ENCODE data around the gene CAND2.

Gene CAND2

GRCh38 chr3:12796171-12797123, at the start of gene CAND2:
TSS of gene CAND2 (plus strand) at chr3:12796680. CDS start at chr3:12796721, 41 bp downstream.
- in situ Hi-C loops (cut with HindIII; ENCODE audit: low sequenced_read_pairs) = no loop called here
- DNase-seq (ENCODE audit: low read depth, low spot score) = peak; percentile 51
- H3K4me3 ChIP-seq (ENCODE audit: low read depth, low read length) = peak within 1 kb of the TSS; percentile 72
- TF ChIP-seq, protein P1, sequence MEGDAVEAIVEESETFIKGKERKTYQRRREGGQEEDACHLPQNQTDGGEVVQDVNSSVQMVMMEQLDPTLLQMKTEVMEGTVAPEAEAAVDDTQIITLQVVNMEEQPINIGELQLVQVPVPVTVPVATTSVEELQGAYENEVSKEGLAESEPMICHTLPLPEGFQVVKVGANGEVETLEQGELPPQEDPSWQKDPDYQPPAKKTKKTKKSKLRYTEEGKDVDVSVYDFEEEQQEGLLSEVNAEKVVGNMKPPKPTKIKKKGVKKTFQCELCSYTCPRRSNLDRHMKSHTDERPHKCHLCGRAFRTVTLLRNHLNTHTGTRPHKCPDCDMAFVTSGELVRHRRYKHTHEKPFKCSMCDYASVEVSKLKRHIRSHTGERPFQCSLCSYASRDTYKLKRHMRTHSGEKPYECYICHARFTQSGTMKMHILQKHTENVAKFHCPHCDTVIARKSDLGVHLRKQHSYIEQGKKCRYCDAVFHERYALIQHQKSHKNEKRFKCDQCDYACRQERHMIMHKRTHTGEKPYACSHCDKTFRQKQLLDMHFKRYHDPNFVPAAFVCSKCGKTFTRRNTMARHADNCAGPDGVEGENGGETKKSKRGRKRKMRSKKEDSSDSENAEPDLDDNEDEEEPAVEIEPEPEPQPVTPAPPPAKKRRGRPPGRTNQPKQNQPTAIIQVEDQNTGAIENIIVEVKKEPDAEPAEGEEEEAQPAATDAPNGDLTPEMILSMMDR (IDR thresholded peaks at IDR 0.05; ENCODE audit: low read depth, low read length) = no peak

DNA sequence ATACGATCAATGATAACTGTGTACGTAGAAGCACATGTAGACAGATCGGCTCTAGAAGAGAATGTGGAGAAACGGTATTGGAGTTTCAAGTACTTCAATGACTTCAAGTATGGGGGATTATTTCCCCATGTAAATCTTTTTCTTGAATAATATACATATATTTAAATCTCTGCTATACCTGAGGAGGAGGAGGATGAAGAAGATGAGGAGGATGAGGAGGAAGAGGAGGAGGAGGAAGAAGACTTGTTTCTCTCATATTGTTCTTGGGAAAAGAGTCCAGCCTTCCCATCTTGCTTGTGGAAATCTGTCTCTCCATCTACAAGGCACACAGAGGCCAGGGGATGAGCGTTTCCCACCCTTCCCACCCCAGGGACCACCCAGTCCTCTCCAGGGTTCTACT, 48.0 kb upstream of the CAND2 start:
- H3K4me3 ChIP-seq (ENCODE audit: low read depth, low read length) = no peak overlapping the region
- DNase-seq (ENCODE audit: low read depth, low spot score) = no peak
- TF ChIP-seq, protein P1 (IDR thresholded peaks at IDR 0.05; ENCODE audit: low read depth, low read length) = no peak
- in situ Hi-C loops (cut with HindIII; ENCODE audit: low sequenced_read_pairs) = no loop called here

- in situ Hi-C loops (cut with HindIII; ENCODE audit: low sequenced_read_pairs) = no loop called here
- DNase-seq (ENCODE audit: low read depth, low spot score) = peak; percentile 86
- TF ChIP-seq, protein P1 (IDR thresholded peaks at IDR 0.05; ENCODE audit: low read depth, low read length) = no peak
- H3K4me3 ChIP-seq (ENCODE audit: low read depth, low read length) = no peak overlapping the region
Observed at GRCh38 chr3:12750223-12750622, 46.3 kb upstream of the CAND2 start.

DNA sequence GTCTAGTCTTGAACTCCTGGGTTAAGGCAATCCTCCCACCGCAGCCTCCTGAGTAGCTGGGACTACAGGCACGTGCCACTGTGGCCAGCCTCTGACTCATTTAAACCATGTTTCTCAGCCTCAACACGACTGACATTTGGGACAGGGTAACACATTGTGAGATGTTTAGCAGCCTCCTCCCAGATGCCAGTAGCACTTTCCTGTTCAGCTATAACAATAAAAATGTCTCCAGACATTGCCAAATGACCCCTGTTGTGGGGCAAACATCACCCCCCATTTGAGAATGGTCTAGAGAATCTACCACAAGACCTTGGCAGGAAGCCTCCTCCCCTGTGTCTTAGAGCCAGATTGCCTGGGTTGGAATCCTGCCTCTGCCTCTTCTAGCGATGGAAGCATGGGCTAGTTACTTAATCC, 45.8 kb upstream of the CAND2 start:
- DNase-seq (ENCODE audit: low read depth, low spot score) = peak; percentile 84
- in situ Hi-C loops (cut with HindIII; ENCODE audit: low sequenced_read_pairs) = no loop called here

GRCh38 chr3:12751571-12751970, 44.9 kb upstream of the CAND2 start:
- TF ChIP-seq, protein P1 (IDR thresholded peaks at IDR 0.05; ENCODE audit: low read depth, low read length) = no peak
- DNase-seq (ENCODE audit: low read depth, low spot score) = no peak
- no peak overlapping the region for H3K4me3 ChIP-seq (ENCODE audit: low read depth, low read length)
- in situ Hi-C loops (cut with HindIII; ENCODE audit: low sequenced_read_pairs) = no loop called here

More for the DNA sequence above, 45.8 kb upstream of the CAND2 start:
- TF ChIP-seq, protein P1 (IDR thresholded peaks at IDR 0.05; ENCODE audit: low read depth, low read length) = no peak
- no peak overlapping the region for H3K4me3 ChIP-seq (ENCODE audit: low read depth, low read length)

- DNase-seq (ENCODE audit: low read depth, low spot score) = no peak
- no peak overlapping the region for H3K4me3 ChIP-seq (ENCODE audit: low read depth, low read length)
- TF ChIP-seq, protein P1 (IDR thresholded peaks at IDR 0.05; ENCODE audit: low read depth, low read length) = no peak
- in situ Hi-C loops (cut with HindIII; ENCODE audit: low sequenced_read_pairs) = no loop called here
Observed at GRCh38 chr3:12752102-12752501, 44.4 kb upstream of the CAND2 start.
